ENCODE results near the gene RRBP1. TPM values are rescaled to one million over a fixed set of nuclear protein-coding genes. Genes with fewer than 3 reads are reported as not detected.

RRBP1 gene
- total and polyA plus RNA-seq, 2 of the 4 experiments (the other 2 are of a cell fraction): 90.2 to 136 TPM

- ChIA-PET CTCF (interaction anchor here (0.6 kb wide), 3 partner anchors 203 to 266 kb away, joined by 3 to 5 read pairs (median 3); no protein-coding TSS in a partner anchor), POLR2A (ENCODE audit: unreplicated experiment) (interaction anchor here (0.7 to 1.2 kb wide), 2 partner anchors 10 to 16 kb away, joined by 3 to 4 read pairs; partner anchors contain the start of gene RRBP1)
- H2AK9ac ChIP-seq (replicated peaks; ENCODE audit: low read depth, low read length, poor library complexity): no peak overlapping the region
- H4K20me1 ChIP-seq (ENCODE audit: insufficient read depth, low read length): no peaks in the 10 kb centered on the region
- intact Hi-C loops (cut with micrococcal nuclease): no loop called here
- no peak overlapping the region for H4K5ac ChIP-seq (ENCODE audit: low read depth, low read length)
- H4K91ac ChIP-seq (ENCODE audit: insufficient read depth, low read depth, low read length): no peak overlapping the region
- no peak overlapping the region for H3K18ac ChIP-seq (ENCODE audit: low read depth, low read length)
- whole genome bisulfite sequencing, 2 experiments (ENCODE audit: extremely low coverage in 2 of 2, insufficient read length in 1 of 2): no CpG with 5 or more reads among the region's 2 CpGs
- H2BK120ac ChIP-seq (ENCODE audit: low read depth, low read length): no peak overlapping the region
- in situ Hi-C loops (cut with MboI; ENCODE audit: low sequenced_read_pairs): no loop called here
- no peak overlapping the region for H3K4me3 ChIP-seq (ENCODE audit: insufficient read depth, low read depth, low read length)
- H3K4ac ChIP-seq (ENCODE audit: low read depth, low read length): no peak overlapping the region
- no peak overlapping the region for H2BK15ac ChIP-seq (ENCODE audit: low read depth, low read length)
- H3K27ac ChIP-seq (ENCODE audit: insufficient read depth, low read length): no peak overlapping the region
- no TSS peak for BruUV-seq (replicated peaks)
- H3K9me1 ChIP-seq (ENCODE audit: insufficient read depth, low read length): no peaks in the 10 kb centered on the region
- no peak overlapping the region for H2BK20ac ChIP-seq (ENCODE audit: low read depth, low read length)
- H2BK5ac ChIP-seq (ENCODE audit: low read depth, low read length, poor library complexity, severe bottlenecking): no peak overlapping the region
- dilution Hi-C loops (cut with HindIII; ENCODE audit: low sequenced_read_pairs, unreplicated experiment): no loop called here
- DNase-seq (no peak), ATAC-seq (ENCODE audit: low read depth) (no peak)
- no peak overlapping the region for H4K8ac ChIP-seq (ENCODE audit: low read depth in 2 of 2, low read length in 2 of 2)
- H3K79me1 ChIP-seq (ENCODE audit: low read depth in 1 of 2, low read length in 2 of 2): no peaks in the 10 kb centered on the region
- peaks cover 8% of the 10 kb centered on the region for H3K9me3 ChIP-seq (ENCODE audit: control insufficient read depth, insufficient read depth, low read length)
- no peak overlapping the region for H3K9ac ChIP-seq (ENCODE audit: low read depth, low read length)
- peaks cover 3% of the 10 kb centered on the region; the same call in 1 of the 2 replicates for H3K27me3 ChIP-seq (ENCODE audit: control insufficient read depth, insufficient read depth, low read length)
- H3K23ac ChIP-seq (ENCODE audit: low read depth, low read length): no peak overlapping the region
- H3K4me2 ChIP-seq (ENCODE audit: low read depth, low read length): no peak overlapping the region
- H2AK5ac ChIP-seq (ENCODE audit: low read depth, low read length): no peak overlapping the region
- TF ChIP-seq USF2 (IDR thresholded peaks at IDR 0.05; ENCODE audit: low read depth, low read length) (no peak), MAFK (IDR thresholded peaks at IDR 0.05; ENCODE audit: low read depth, low read length) (peak; percentile 23; the same call in 1 of the 2 replicates)
- H3K14ac ChIP-seq (replicated peaks; ENCODE audit: low read depth, low read length): no peak overlapping the region
- H2AFZ ChIP-seq (replicated peaks; ENCODE audit: low read length, poor library complexity): no peak overlapping the region
- no peak overlapping the region for H3K56ac ChIP-seq (ENCODE audit: extremely low read depth, insufficient read depth, low read length)
- H3K36me3 ChIP-seq (ENCODE audit: control insufficient read depth, insufficient read depth, low read length): no peaks in the 10 kb centered on the region
- peaks cover 2% of the 10 kb centered on the region; the same call in 1 of the 2 replicates for H3K4me1 ChIP-seq (ENCODE audit: control insufficient read depth, insufficient read depth, low read length)
Observed at GRCh38 chr20:17691758-17692157, 9.7 kb upstream of the RRBP1 start.
